Measurements from ENCODE around the gene SLC7A11.

Gene SLC7A11

GRCh38 chr4:138140879-138141278, 101.3 kb downstream of the SLC7A11 start:
- no peak for DNase-seq

- DNase-seq, result no peak
These were observed 103.4 kb downstream of the SLC7A11 start for GRCh38 chr4:138138774-138139173.

GRCh38 chr4:138135610-138136009, 106.5 kb downstream of the SLC7A11 start:
- no peak for DNase-seq

GRCh38 chr4:138118270-138118669, 123.9 kb downstream of the SLC7A11 start:
- no peak for DNase-seq

- no peak for DNase-seq
These were observed 127.1 kb downstream of the SLC7A11 start for GRCh38 chr4:138115053-138115452.

- no peak for DNase-seq
These were observed 127.7 kb downstream of the SLC7A11 start for GRCh38 chr4:138114434-138114833.
